ENCODE results near the gene ZMYND15. TPM values are rescaled to one million over a fixed set of nuclear protein-coding genes. Genes with fewer than 3 reads are reported as not detected.

The ZMYND15 gene
- total and polyA plus RNA-seq, 2 of the 4 experiments (the other 2 are of a cell fraction), result 0.07 TPM; not detected in 1

DNA sequence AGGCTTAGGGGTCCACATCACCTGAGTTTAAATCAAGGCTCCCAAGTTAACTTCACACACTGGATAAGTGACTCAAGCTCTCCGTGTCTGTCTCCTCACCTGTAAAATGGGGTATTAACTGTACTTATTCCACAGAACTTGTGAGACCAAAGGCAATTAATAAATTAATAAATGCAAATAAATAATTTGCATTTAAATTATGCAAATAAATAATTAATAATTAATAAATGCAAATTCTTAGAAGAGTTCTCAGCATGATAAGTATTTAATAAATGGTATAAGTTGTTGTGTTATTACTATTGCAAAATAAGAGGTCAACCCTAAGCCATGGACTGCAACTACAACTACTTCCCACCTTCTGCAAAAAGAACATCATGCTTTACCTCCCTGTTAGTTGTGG, 13.8 kb downstream of the ZMYND15 start:
- Histone ChIP-seq H2AK9ac (replicated peaks; ENCODE audit: low read depth, low read length, poor library complexity) (no peak overlapping the region), H3K36me3 (ENCODE audit: control insufficient read depth, insufficient read depth, low read length) (no peaks in the 10 kb centered on the region), H2BK5ac (ENCODE audit: low read depth, low read length, poor library complexity, severe bottlenecking) (no peak overlapping the region), H3K9me3 (ENCODE audit: control insufficient read depth, insufficient read depth, low read length) (no peaks in the 10 kb centered on the region), H3K79me1 (ENCODE audit: low read depth in 1 of 2, low read length in 2 of 2) (no peaks in the 10 kb centered on the region), H3K4ac (ENCODE audit: low read depth, low read length) (no peak overlapping the region), H2AK5ac (ENCODE audit: low read depth, low read length) (no peak overlapping the region), H2BK120ac (ENCODE audit: low read depth, low read length) (no peak overlapping the region), H3K27me3 (ENCODE audit: control insufficient read depth, insufficient read depth, low read length) (peaks cover 41% of the 10 kb centered on the region), H3K27ac (ENCODE audit: insufficient read depth, low read length) (no peak overlapping the region), H4K20me1 (ENCODE audit: insufficient read depth, low read length) (no peaks in the 10 kb centered on the region), H3K4me2 (ENCODE audit: low read depth, low read length) (no peak overlapping the region), H4K91ac (ENCODE audit: insufficient read depth, low read depth, low read length) (no peak overlapping the region), H2BK15ac (ENCODE audit: low read depth, low read length) (no peak overlapping the region), H3K4me3 (ENCODE audit: insufficient read depth, low read depth, low read length) (no peak overlapping the region), H4K5ac (ENCODE audit: low read depth, low read length) (no peak overlapping the region), H3K9ac (ENCODE audit: low read depth, low read length) (no peak overlapping the region), H3K56ac (ENCODE audit: extremely low read depth, insufficient read depth, low read length) (no peak overlapping the region), H3K18ac (ENCODE audit: low read depth, low read length) (no peak overlapping the region), H3K4me1 (ENCODE audit: control insufficient read depth, insufficient read depth, low read length) (no peaks in the 10 kb centered on the region), H3K23ac (ENCODE audit: low read depth, low read length) (no peak overlapping the region), H2AFZ (replicated peaks; ENCODE audit: low read length, poor library complexity) (no peak overlapping the region), H3K14ac (replicated peaks; ENCODE audit: low read depth, low read length) (no peak overlapping the region), H4K8ac (ENCODE audit: low read depth in 2 of 2, low read length in 2 of 2) (no peak overlapping the region), H3K9me1 (ENCODE audit: insufficient read depth, low read length) (no peaks in the 10 kb centered on the region), H2BK20ac (ENCODE audit: low read depth, low read length) (no peak overlapping the region)
- DNase-seq (no peak), ATAC-seq (ENCODE audit: low read depth) (no peak)
- ChIA-PET POLR2A (ENCODE audit: unreplicated experiment) (no interaction called here), CTCF (interaction anchor here (0.8 kb wide), 1 partner anchor 43 kb away, joined by 3 read pairs; the partner anchor contains the start of gene ARRB2)
- in situ Hi-C loops (cut with MboI; ENCODE audit: low sequenced_read_pairs), result no loop called here
- dilution Hi-C loops (cut with HindIII; ENCODE audit: low sequenced_read_pairs, unreplicated experiment), result no loop called here
- intact Hi-C loops (cut with micrococcal nuclease), result no loop called here
- TF ChIP-seq MAZ (IDR thresholded peaks at IDR 0.05; ENCODE audit: borderline replicate concordance, low read depth, low read length), result no peak
- TF ChIP-seq, protein P1, sequence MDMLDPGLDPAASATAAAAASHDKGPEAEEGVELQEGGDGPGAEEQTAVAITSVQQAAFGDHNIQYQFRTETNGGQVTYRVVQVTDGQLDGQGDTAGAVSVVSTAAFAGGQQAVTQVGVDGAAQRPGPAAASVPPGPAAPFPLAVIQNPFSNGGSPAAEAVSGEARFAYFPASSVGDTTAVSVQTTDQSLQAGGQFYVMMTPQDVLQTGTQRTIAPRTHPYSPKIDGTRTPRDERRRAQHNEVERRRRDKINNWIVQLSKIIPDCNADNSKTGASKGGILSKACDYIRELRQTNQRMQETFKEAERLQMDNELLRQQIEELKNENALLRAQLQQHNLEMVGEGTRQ (IDR thresholded peaks at IDR 0.05; ENCODE audit: low read depth, low read length), result no peak
- no peak for TF ChIP-seq FOS (IDR thresholded peaks at IDR 0.05; ENCODE audit: low read depth, low read length)
- TF ChIP-seq CEBPB (IDR thresholded peaks at IDR 0.05; ENCODE audit: low read depth, low read length), result no peak
- TF ChIP-seq BHLHE40 (IDR thresholded peaks at IDR 0.05; ENCODE audit: low read depth, low read length), result no peak
- no peak for TF ChIP-seq ELK1 (IDR thresholded peaks at IDR 0.05; ENCODE audit: borderline replicate concordance, low read depth, low read length)
- no CpG with 5 or more reads among the region's 1 CpG for WGBS, 2 experiments (ENCODE audit: extremely low coverage in 2 of 2, insufficient read length in 1 of 2)
- BruUV-seq (replicated peaks), result no TSS peak
